WTC11 (cell line): ENCODE results near the gene LRMDA. TPM values are rescaled to one million over a fixed set of nuclear protein-coding genes. Genes with fewer than 3 reads are reported as not detected.

Source experiments
- ATAC-seq: fragments of 200-7000 bp; cut with Tn5 transposase; 2 replicates; pipeline ENCODE4 v1.10.0; 2021; ENCODE audit warnings: mild to moderate bottlenecking, moderate library complexity
- CTCF ChIA-PET: fragments of 300-600 bp; sonication (Branson Sonifier 250); formaldehyde crosslinking; loops from one replicate; lab custom pipeline; 2021; ENCODE audit warnings: antibody characterized with exemption; lab: Charles Lee
- POLR2A ChIA-PET: fragments of 350-600 bp; sonication (Branson Sonifier 250); formaldehyde crosslinking; loops from one replicate; lab custom pipeline; 2021; ENCODE audit warnings: antibody characterized with exemption; lab: Charles Lee
- DNase-seq: peaks from one replicate; pipeline ENCODE4 v3.0.0; 2021; ENCODE audit warnings: low spot score
- H3K27ac Mint-ChIP-seq: 2 replicates; pipeline ENCODE4 v1.8.0; 2021; ENCODE audit warnings: mixed read lengths
- H3K27me3 Mint-ChIP-seq: 2 replicates; pipeline ENCODE4 v1.8.0; 2021; ENCODE audit warnings: low read depth, mild to moderate bottlenecking, moderate library complexity, mixed read lengths
- H3K36me3 Mint-ChIP-seq: 2 replicates; pipeline ENCODE4 v1.8.0; 2021; ENCODE audit warnings: mixed read lengths
- H3K4me1 Mint-ChIP-seq: 2 replicates; pipeline ENCODE4 v1.8.0; 2022; ENCODE audit warnings: mixed read lengths
- H3K4me3 Mint-ChIP-seq: 2 replicates; pipeline ENCODE4 v1.8.0; 2021; ENCODE audit warnings: mild to moderate bottlenecking, moderate library complexity, mixed read lengths
- H3K9me3 Mint-ChIP-seq: 2 replicates; pipeline ENCODE4 v1.8.0; 2021; ENCODE audit warnings: mixed read lengths
- AR ChIP-seq: fragments of 250-450 bp; sonication (Bioruptor Pico); IDR thresholded peaks from 2 replicates; pipeline ENCODE4 v1.9.0; 2021; ENCODE audit warnings: mild to moderate bottlenecking
- CBFB ChIP-seq: sonication (generic); formaldehyde crosslinking; IDR thresholded peaks from 2 replicates; pipeline ENCODE4 v1.8.1; 2022; ENCODE audit warnings: mild to moderate bottlenecking, low read depth, missing genetic modification reagents
- CTCF ChIP-seq: fragments of 200-600 bp; IDR thresholded peaks from 2 replicates; pipeline ENCODE4 v1.8.0; 2022; ENCODE audit warnings: antibody characterized with exemption
- E2F1 ChIP-seq: sonication (generic); formaldehyde crosslinking; IDR thresholded peaks from 2 replicates; pipeline ENCODE4 v1.8.0; 2022; ENCODE audit warnings: mild to moderate bottlenecking, missing genetic modification reagents
- E2F4 ChIP-seq: sonication (generic); formaldehyde crosslinking; IDR thresholded peaks from 2 replicates; pipeline ENCODE4 v1.8.1; 2022; ENCODE audit warnings: low read depth, mild to moderate bottlenecking, moderate library complexity, missing genetic modification reagents, borderline replicate concordance
- E2F5 ChIP-seq: sonication (generic); formaldehyde crosslinking; IDR thresholded peaks from 2 replicates; pipeline ENCODE4 v1.8.1; 2022; ENCODE audit warnings: mild to moderate bottlenecking, moderate library complexity, missing genetic modification reagents
- ETV6 ChIP-seq: sonication (generic); formaldehyde crosslinking; IDR thresholded peaks from 2 replicates; pipeline ENCODE4 v1.8.1; 2022; ENCODE audit warnings: mild to moderate bottlenecking, missing genetic modification reagents
- JUN ChIP-seq: sonication (generic); formaldehyde crosslinking; IDR thresholded peaks from 2 replicates; pipeline ENCODE4 v1.8.0; 2023; ENCODE audit warnings: mild to moderate bottlenecking, missing genetic modification reagents
- MAX ChIP-seq: sonication (generic); formaldehyde crosslinking; IDR thresholded peaks from 2 replicates; pipeline ENCODE4 v1.8.0; 2022; ENCODE audit warnings: mild to moderate bottlenecking, missing genetic modification reagents
- MXD4 ChIP-seq: fragments of 250-450 bp; sonication (Bioruptor Pico); IDR thresholded peaks from 2 replicates; pipeline ENCODE4 v1.8.0; 2021; ENCODE audit warnings: mild to moderate bottlenecking, moderate library complexity, borderline replicate concordance
- SOX15 ChIP-seq: fragments of 250-450 bp; sonication (Bioruptor Pico); IDR thresholded peaks from 2 replicates; pipeline ENCODE4 v1.9.0; 2021; ENCODE audit warnings: mild to moderate bottlenecking
- TCF7 ChIP-seq: sonication (generic); formaldehyde crosslinking; IDR thresholded peaks from 2 replicates; pipeline ENCODE4 v1.8.0; 2022; ENCODE audit warnings: mild to moderate bottlenecking, low read depth, missing genetic modification reagents, moderate library complexity
- TP53 ChIP-seq: sonication (generic); formaldehyde crosslinking; IDR thresholded peaks from 2 replicates; pipeline ENCODE4 v1.8.1; 2023; ENCODE audit warnings: mild to moderate bottlenecking, missing genetic modification reagents
- ZNF138 ChIP-seq: sonication (generic); formaldehyde crosslinking; conservative IDR thresholded peaks from 2 replicates; pipeline ENCODE4 v1.8.1; 2022; ENCODE audit warnings: mild to moderate bottlenecking, moderate library complexity, missing genetic modification reagents
- ZNF423 ChIP-seq: fragments of 250-450 bp; sonication (Bioruptor Pico); IDR thresholded peaks from 2 replicates; pipeline ENCODE4 v2.1.2; 2022; ENCODE audit warnings: mild to moderate bottlenecking, moderate library complexity
- ZNF532 ChIP-seq: fragments of 250-450 bp; sonication (Bioruptor Pico); IDR thresholded peaks from 2 replicates; pipeline ENCODE4 v1.9.0; 2021; ENCODE audit warnings: mild to moderate bottlenecking, borderline replicate concordance
- ZNF671 ChIP-seq: fragments of 250-450 bp; sonication (Bioruptor Pico); IDR thresholded peaks from 2 replicates; pipeline ENCODE4 v1.8.0; 2021; ENCODE audit warnings: mild to moderate bottlenecking
- total RNA-seq: library from RNA; stranded (reverse); gene quantifications from 3 replicates; pipeline ENCODE4 v1.2.3, GENCODE V29; 2021

LRMDA gene
- total RNA-seq, 1 experiment from 2014 or later = 0.92 TPM

- no peak for TF ChIP-seq ZNF532 (CRISPR knock-in tag)
- TF ChIP-seq, all 79 proteins: peak for 0
Measured at GRCh38 chr10:76298329-76298728, 866.9 kb downstream of the LRMDA start (continued).

- H3K4me1 Mint-ChIP-seq = peaks cover 54% of the 10 kb centered on the region
- H3K27ac Mint-ChIP-seq = no peak overlapping the region
- ATAC-seq (no peak), DNase-seq (no peak)
- peaks cover 28% of the 10 kb centered on the region for H3K27me3 Mint-ChIP-seq
- TF ChIP-seq AR (no peak), TP53 (CRISPR knock-in tag) (no peak), MXD4 (CRISPR knock-in tag) (no peak), SOX15 (CRISPR knock-in tag) (no peak), E2F4 (CRISPR knock-in tag) (no peak), E2F1 (no peak), ETV6 (CRISPR knock-in tag) (no peak), ZNF532 (CRISPR knock-in tag) (no peak), ZNF138 (CRISPR knock-in tag) (no peak), MAX (no peak), ZNF423 (CRISPR knock-in tag) (no peak), CTCF (no peak), CBFB (CRISPR knock-in tag) (no peak), JUN (CRISPR knock-in tag) (no peak), TCF7 (CRISPR knock-in tag) (no peak), E2F5 (CRISPR knock-in tag) (no peak), ZNF671 (no peak)
- H3K9me3 Mint-ChIP-seq = no peaks in the 10 kb centered on the region
- ChIA-PET POLR2A (no interaction called here), CTCF (interaction anchor here (1.1 kb wide), 1 partner anchor 212 kb away, joined by 4 read pairs; no protein-coding TSS in a partner anchor)
- no peaks in the 10 kb centered on the region for H3K36me3 Mint-ChIP-seq
- H3K4me3 Mint-ChIP-seq = no peak overlapping the region
Measured at GRCh38 chr10:76299501-76299900, 868.1 kb downstream of the LRMDA start.
